GM13976 (cell line): Measurements from ENCODE around the gene APOLD1.
A peak's percentile ranks its signal among the peaks of the same experiment; 100 is the strongest.
"Not testable (repeated sequence)": the region's sequence is repeated elsewhere in the genome, so short reads cannot be mapped to it uniquely, and the experiment has no call there.

Source experiments
- DNase-seq: peaks from one replicate; pipeline ENCODE4 v3.0.0; 2012; ENCODE audit warnings: low spot score
- CTCF ChIP-seq: IDR thresholded peaks from 2 replicates; pipeline ENCODE4 v1.5.1; 2012; ENCODE audit warnings: borderline replicate concordance, mild to moderate bottlenecking; ENCODE audit not compliant: insufficient read depth; ENCODE audit errors: extremely low read depth, missing control alignments, control extremely low read depth
- in situ Hi-C: fragments of 300-500 bp; cut with MboI; formaldehyde crosslinking; loops from one replicate; pipeline ENCODE4 v1.12.0; 2022; ENCODE audit warnings: low sequenced_read_pairs, mixed read lengths, inconsistent platforms; ENCODE audit not compliant: unreplicated experiment

Gene APOLD1

GRCh38 chr12:12806784-12807516 lies 21.5 kb downstream of the APOLD1 start:
- no peak for TF ChIP-seq CTCF
- DNase-seq = no peak
- in situ Hi-C loops = no loop called here

- in situ Hi-C loops, DNase-seq: not testable (repeated sequence)
Measured at GRCh38 chr12:12807517-12807903, 22.1 kb downstream of the APOLD1 start.

- DNase-seq = peak; percentile 49
- in situ Hi-C loops = no loop called here
- no peak for TF ChIP-seq CTCF
Measured at GRCh38 chr12:12807970-12808702, 22.7 kb downstream of the APOLD1 start.

GRCh38 chr12:12810553-12811021 lies 25.1 kb downstream of the APOLD1 start:
- DNase-seq = no peak
- no peak for TF ChIP-seq CTCF
- in situ Hi-C loops = no loop called here

GRCh38 chr12:12811343-12811742 lies 25.9 kb downstream of the APOLD1 start:
- in situ Hi-C loops = no loop called here
- no peak for TF ChIP-seq CTCF
- no peak for DNase-seq

GRCh38 chr12:12812174-12812573 lies 26.7 kb downstream of the APOLD1 start:
- TF ChIP-seq CTCF = no peak
- DNase-seq = no peak
- in situ Hi-C loops = no loop called here

- no peak for TF ChIP-seq CTCF
- DNase-seq = no peak
- in situ Hi-C loops = no loop called here
Measured at GRCh38 chr12:12812618-12813119, 27.2 kb downstream of the APOLD1 start.
